ENCODE results near the gene CDYL2.

CDYL2 gene

DNA sequence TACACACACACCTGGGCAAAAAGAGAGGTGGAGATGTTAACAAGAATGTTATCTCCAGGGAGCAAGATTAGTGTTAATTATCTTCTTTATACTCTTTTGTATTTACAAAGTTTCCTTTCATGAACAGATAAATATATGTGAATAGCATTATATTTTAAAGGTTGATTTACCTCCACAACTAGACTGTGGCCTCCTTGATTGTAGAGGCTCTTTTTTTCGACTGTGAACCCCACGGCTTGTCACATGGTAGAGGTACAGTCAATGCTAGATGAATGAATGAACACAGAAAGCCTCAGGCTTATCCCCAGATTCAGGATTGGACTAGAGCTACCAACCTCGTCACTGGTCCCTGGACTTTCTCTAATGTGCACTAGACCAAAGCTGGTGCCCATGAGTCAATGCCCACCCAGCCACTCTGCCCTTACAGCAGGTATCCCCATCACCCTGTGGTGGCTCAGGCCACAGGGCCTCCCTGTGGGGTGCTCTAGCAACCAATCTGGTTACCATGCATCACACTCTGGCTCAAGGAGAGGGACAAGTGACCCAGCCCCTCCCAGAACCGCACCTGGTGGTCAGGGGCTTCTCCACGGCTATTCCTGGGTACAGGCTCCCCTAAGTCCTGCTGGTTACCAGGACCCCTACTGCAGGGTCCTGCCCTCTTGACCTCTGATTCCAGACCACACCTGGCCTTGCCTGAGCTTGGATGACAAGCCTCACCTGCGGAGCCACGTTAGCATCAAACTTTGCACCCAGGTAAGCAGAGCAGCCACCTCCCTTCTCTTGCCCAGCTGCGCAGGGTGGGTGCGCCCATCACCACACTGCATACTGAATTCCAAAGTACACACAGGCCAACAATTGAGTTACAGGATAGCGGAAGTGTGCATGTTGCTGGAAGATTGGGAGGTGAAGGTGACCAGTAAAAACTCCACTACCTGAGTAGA is 101.0 kb downstream of the CDYL2 start:
- H3K4me1 Mint-ChIP-seq = peaks cover 17% of the 10 kb centered on the region
- no peak overlapping the region for H3K27ac Mint-ChIP-seq
- no peak overlapping the region for H3K4me3 Mint-ChIP-seq
- ATAC-seq (ENCODE audit: low read depth) = no peak
- peaks cover 1% of the 10 kb centered on the region for H3K9me3 Mint-ChIP-seq
- no peaks in the 10 kb centered on the region for H3K27me3 Mint-ChIP-seq
- DNase-seq (ENCODE audit: low spot score in 2 of 2) = no peak
- peaks cover 2% of the 10 kb centered on the region for H3K36me3 Mint-ChIP-seq

DNA sequence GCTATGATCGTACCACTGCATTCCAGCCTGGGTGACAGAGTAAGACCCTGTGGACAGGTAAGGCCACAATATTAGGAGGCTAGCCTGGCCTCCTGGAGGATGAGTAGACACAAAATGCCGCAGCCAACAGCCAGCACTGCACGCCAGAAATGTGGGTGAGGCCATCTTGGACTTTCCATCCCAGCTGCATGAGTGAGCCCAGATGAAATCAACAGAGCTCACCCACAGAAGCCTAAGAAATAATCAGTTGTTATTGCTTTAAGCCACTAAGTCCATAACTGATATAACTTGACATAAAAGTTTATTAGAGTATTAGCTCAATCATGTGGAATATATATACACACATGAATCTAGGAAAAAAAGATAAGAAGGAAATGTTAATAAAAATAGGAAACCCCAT is 101.7 kb downstream of the CDYL2 start:
- peaks cover 17% of the 10 kb centered on the region for H3K4me1 Mint-ChIP-seq
- no peak for DNase-seq (ENCODE audit: low spot score in 2 of 2)
- H3K36me3 Mint-ChIP-seq = no peaks in the 10 kb centered on the region
- H3K4me3 Mint-ChIP-seq = no peak overlapping the region
- no peak for ATAC-seq (ENCODE audit: low read depth)
- H3K27me3 Mint-ChIP-seq = no peaks in the 10 kb centered on the region
- no peak overlapping the region for H3K27ac Mint-ChIP-seq
- peaks cover 1% of the 10 kb centered on the region for H3K9me3 Mint-ChIP-seq

DNA sequence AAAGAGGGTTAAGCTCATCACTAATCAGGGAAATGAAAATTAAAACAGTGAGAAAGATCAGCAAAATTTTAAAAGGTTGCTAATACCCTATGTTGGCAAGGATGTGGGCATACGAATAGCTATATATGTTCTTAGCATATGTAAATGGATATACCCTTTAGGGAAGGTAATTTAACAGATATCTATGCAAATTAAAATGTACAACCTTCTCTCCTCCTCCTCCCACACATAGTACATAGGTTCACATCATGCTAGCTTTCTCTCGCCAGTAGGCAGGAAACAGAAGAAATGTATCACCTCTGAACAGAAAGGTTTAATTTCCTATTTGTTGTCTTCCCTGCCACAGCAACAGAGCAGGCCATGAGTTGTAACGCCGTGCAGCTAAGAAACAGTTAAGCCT is 103.8 kb downstream of the CDYL2 start:
- DNase-seq (ENCODE audit: low spot score in 2 of 2) = no peak
- Mint-ChIP-seq H3K27me3 (no peaks in the 10 kb centered on the region), H3K9me3 (peaks cover 1% of the 10 kb centered on the region), H3K4me3 (no peak overlapping the region), H3K27ac (no peak overlapping the region), H3K4me1 (peaks cover 17% of the 10 kb centered on the region), H3K36me3 (no peaks in the 10 kb centered on the region)
- no peak for ATAC-seq (ENCODE audit: low read depth)

DNA sequence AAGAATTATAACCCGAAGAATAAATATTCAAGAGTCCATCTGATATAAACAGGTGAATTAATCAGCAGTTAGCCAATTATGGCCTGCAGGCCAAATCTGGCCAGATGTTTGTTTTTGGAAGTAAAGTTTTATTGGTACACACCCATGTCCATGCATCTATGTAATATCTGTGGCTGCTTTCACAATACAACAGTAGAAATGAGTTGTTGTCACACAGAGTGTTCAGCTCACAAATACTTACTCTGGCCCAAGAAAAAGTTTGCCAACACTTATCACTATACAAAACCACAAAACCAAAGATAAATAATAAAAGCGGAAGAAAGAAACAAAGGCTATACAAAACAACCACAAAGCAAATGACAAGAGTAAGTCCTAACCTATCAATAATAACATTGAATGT is 109.4 kb downstream of the CDYL2 start:
- ATAC-seq (ENCODE audit: low read depth) = no peak
- Mint-ChIP-seq H3K27ac (no peak overlapping the region), H3K27me3 (no peaks in the 10 kb centered on the region), H3K4me3 (no peak overlapping the region), H3K9me3 (peaks cover 4% of the 10 kb centered on the region), H3K36me3 (peaks cover 3% of the 10 kb centered on the region), H3K4me1 (peaks cover 26% of the 10 kb centered on the region)
- DNase-seq (ENCODE audit: low spot score in 2 of 2) = no peak

DNA sequence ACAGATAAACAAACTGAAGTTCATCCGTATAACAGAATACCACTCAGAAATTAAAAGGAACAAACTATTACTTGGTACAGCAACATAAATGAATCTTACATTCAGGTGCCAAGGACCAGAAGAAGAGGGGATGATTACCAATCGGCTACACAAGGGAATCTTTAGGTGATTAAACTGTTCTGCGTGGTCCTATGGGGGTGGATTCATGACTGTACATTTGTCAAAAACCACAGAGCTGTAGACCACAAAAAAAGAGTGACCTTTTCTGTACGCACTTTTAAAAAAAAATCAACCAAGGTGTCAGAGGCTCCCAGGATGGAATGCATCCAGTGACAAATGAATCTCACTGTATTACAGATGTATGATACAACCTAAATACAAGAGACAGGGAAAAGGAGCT is 110.8 kb downstream of the CDYL2 start:
- ATAC-seq (ENCODE audit: low read depth) (no peak), DNase-seq (ENCODE audit: low spot score in 2 of 2) (no peak)
- H3K4me3 Mint-ChIP-seq = no peak overlapping the region
- H3K27ac Mint-ChIP-seq = no peak overlapping the region
- H3K27me3 Mint-ChIP-seq = no peaks in the 10 kb centered on the region
- H3K9me3 Mint-ChIP-seq = peaks cover 3% of the 10 kb centered on the region
- peaks cover 3% of the 10 kb centered on the region for H3K36me3 Mint-ChIP-seq
- peaks cover 28% of the 10 kb centered on the region for H3K4me1 Mint-ChIP-seq

DNA sequence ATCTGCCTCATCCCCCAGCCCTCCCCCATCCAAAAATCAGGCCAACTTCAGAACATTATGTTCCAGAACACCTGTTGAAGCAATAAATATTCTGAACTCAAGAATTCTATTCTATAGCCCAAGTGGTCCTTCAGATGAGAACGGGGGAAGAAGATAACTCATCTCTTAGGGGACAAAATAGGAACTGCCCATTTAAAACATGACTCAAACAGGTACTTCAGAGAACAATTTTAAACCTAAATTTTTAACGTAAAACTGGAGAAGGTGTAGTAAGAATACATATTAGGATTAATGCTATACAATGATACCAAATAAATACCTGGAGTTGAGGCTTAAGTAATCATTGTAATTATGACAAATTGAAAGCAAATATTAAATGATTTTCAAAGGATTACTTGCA is 112.1 kb downstream of the CDYL2 start:
- Mint-ChIP-seq H3K36me3 (peaks cover 3% of the 10 kb centered on the region), H3K4me1 (peaks cover 30% of the 10 kb centered on the region), H3K27me3 (no peaks in the 10 kb centered on the region), H3K9me3 (peaks cover 3% of the 10 kb centered on the region), H3K27ac (no peak overlapping the region), H3K4me3 (no peak overlapping the region)
- no peak for ATAC-seq (ENCODE audit: low read depth)
- DNase-seq (ENCODE audit: low spot score in 2 of 2) = no peak

DNA sequence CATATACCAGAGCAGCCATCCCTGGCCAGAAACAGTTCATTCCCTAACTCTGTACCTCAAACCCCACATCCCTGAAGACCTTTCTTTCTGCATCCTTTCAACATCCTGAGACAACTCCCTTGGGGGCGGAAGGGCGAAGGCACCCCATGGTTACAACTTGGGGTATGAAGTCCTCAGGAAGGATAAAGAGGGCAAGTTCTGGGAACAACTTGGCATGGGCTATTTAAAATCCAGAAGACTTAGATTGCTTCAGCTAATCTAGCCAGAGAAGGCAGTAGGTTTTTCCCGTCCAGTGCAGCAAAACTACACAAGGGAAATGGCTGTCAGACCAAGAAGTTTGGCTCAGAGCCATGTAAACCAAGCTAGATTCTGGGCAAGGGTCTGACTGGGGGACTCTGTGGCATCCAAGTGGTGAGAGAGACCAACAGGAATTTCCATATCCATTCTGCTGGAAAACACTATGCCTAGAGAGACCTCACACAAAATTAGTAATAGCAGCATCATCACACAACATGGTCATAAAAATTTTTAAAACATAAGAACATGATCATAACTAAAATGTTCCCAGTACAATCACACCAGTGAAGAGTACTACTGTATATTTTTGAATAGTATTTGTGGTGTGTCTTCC is 113.2 kb downstream of the CDYL2 start:
- H3K9me3 Mint-ChIP-seq = peaks cover 3% of the 10 kb centered on the region
- peaks cover 3% of the 10 kb centered on the region for H3K36me3 Mint-ChIP-seq
- H3K27ac Mint-ChIP-seq = no peak overlapping the region
- DNase-seq (ENCODE audit: low spot score in 2 of 2) (no peak), ATAC-seq (ENCODE audit: low read depth) (no peak)
- peak overlapping the region; percentile 4 for H3K4me3 Mint-ChIP-seq
- peaks cover 31% of the 10 kb centered on the region for H3K4me1 Mint-ChIP-seq
- no peaks in the 10 kb centered on the region for H3K27me3 Mint-ChIP-seq

DNA sequence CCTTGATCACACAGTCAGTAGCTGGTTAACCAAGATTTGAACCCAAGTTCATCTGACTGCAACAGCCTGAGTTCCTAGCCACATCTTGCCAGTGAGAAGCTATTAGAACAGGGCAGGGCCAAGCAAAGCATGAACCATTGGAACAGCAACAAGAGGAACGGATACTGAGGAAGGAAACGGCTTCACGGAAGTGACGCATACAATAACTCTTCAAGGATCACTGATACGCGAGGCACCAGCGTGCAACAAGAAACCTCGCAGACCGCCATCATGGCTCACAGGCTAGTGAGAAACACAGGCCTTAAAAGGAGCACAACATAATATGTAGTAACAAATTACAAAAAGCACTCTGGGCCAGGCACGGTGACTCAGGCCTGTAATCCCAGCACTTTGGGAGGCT is 114.9 kb downstream of the CDYL2 start:
- Mint-ChIP-seq H3K36me3 (peaks cover 5% of the 10 kb centered on the region), H3K27me3 (no peaks in the 10 kb centered on the region), H3K4me3 (no peak overlapping the region), H3K4me1 (peaks cover 27% of the 10 kb centered on the region), H3K27ac (no peak overlapping the region), H3K9me3 (peaks cover 2% of the 10 kb centered on the region)
- DNase-seq (ENCODE audit: low spot score in 2 of 2) (no peak), ATAC-seq (ENCODE audit: low read depth) (peak; percentile 64)

DNA sequence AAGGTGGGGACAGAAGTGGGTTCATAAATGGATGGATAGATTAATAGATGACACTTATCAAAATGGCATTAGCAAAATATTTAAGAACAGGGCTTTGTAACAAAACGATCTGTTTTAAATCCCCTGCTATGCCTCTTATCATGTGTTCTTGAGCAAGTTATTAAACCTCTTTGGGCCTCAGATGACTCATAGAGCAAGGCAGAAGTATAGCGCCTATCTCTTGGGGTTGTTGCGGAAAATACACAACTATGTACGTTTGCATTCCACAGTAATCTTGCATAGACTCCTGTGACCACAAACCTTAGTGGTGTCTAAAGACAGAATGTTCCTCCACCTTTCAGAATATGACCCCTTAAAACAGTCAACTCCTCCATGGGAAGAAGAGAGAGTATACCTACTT is 116.8 kb downstream of the CDYL2 start:
- Mint-ChIP-seq H3K4me3 (no peak overlapping the region), H3K27me3 (no peaks in the 10 kb centered on the region), H3K9me3 (peaks cover 2% of the 10 kb centered on the region), H3K36me3 (peaks cover 7% of the 10 kb centered on the region), H3K27ac (no peak overlapping the region), H3K4me1 (peaks cover 20% of the 10 kb centered on the region)
- no peak for ATAC-seq (ENCODE audit: low read depth)
- no peak for DNase-seq (ENCODE audit: low spot score in 2 of 2)

DNA sequence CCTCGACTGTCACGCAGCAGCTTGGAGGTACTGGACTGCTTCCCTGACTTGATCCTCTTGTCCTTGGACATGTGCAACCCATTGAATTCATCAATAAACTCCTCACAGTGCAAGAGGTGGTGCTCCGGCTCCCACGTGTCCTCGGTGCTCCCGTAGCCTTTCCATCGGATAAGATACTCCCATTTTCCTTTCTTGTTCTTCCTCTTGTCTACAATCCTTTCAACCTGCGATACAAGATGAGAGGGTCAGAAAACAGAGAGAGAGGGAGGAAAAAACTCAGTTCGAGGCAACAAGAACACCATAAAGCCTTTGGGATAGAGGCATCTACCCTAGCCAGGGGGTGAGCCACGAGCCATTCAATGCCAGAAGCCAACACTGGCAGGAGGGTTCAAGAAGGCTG is 119.5 kb downstream of the CDYL2 start:
- ATAC-seq (ENCODE audit: low read depth) = no peak
- peaks cover 3% of the 10 kb centered on the region for H3K27me3 Mint-ChIP-seq
- H3K4me1 Mint-ChIP-seq = peaks cover 13% of the 10 kb centered on the region

DNA sequence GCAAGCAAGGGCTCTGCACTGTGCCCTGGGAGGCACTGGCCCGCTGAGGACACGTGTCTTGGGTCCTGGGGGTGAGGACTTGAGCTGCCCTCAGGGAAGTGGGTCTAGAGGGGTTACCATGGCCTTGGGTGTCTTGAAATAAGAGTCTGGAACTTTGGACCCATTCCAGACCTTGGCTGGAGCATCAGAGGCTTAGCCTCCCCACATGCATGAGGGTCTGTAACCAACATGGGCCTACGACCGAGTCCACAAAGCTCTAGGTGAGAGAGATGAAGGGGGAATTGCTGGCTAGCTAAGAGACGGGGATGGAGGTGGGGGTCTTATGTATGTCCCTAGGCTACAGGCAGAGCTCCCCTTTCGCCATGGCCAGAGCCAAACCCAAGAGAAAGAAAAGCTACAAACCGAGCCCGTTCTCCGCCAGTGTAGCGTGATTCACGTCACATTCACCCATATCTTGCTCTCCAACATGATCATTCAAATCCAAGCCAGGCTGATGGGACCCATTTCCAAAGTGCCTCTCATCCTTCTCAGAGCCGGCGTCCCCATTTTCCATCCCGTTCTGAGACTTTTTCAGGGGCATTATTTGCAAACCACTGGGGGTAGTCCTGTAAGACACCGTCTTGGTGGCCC is 120.1 kb downstream of the CDYL2 start:
- DNase-seq (ENCODE audit: low spot score in 2 of 2) (no peak), ATAC-seq (ENCODE audit: low read depth) (no peak)
- H3K36me3 Mint-ChIP-seq = peaks cover 5% of the 10 kb centered on the region
- H3K4me1 Mint-ChIP-seq = peaks cover 14% of the 10 kb centered on the region
- H3K9me3 Mint-ChIP-seq = no peaks in the 10 kb centered on the region
- peaks cover 3% of the 10 kb centered on the region for H3K27me3 Mint-ChIP-seq
- H3K27ac Mint-ChIP-seq = no peak overlapping the region
- no peak overlapping the region for H3K4me3 Mint-ChIP-seq

More for the DNA sequence above, 119.5 kb downstream of the CDYL2 start:
- Mint-ChIP-seq H3K36me3 (peaks cover 5% of the 10 kb centered on the region), H3K9me3 (no peaks in the 10 kb centered on the region), H3K4me3 (no peak overlapping the region), H3K27ac (no peak overlapping the region)
- DNase-seq (ENCODE audit: low spot score in 2 of 2) = no peak

DNA sequence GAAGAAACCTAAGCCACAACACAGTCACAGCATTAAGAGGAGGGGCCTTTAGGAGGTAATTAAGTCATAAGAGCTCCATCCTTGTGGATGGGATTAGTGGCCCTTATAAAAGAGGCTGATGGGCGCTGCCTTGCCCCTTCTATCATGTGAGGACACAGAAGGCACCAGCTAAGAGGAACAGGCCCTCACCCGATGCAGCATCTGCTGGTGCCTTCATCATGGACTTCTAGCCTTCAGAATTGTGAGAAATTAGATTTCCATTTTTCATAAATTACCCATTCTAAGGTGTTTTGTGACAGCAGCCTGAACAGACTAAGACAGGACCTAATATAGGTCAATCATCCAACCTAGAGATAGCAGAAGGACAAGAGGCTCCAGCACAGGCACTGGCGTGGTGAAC is 120.8 kb downstream of the CDYL2 start:
- peaks cover 3% of the 10 kb centered on the region for H3K27me3 Mint-ChIP-seq
- ATAC-seq (ENCODE audit: low read depth) (no peak), DNase-seq (ENCODE audit: low spot score in 2 of 2) (no peak)
- H3K4me3 Mint-ChIP-seq = no peak overlapping the region
- H3K4me1 Mint-ChIP-seq = peaks cover 14% of the 10 kb centered on the region
- H3K36me3 Mint-ChIP-seq = peaks cover 5% of the 10 kb centered on the region
- H3K27ac Mint-ChIP-seq = no peak overlapping the region
- no peaks in the 10 kb centered on the region for H3K9me3 Mint-ChIP-seq

DNA sequence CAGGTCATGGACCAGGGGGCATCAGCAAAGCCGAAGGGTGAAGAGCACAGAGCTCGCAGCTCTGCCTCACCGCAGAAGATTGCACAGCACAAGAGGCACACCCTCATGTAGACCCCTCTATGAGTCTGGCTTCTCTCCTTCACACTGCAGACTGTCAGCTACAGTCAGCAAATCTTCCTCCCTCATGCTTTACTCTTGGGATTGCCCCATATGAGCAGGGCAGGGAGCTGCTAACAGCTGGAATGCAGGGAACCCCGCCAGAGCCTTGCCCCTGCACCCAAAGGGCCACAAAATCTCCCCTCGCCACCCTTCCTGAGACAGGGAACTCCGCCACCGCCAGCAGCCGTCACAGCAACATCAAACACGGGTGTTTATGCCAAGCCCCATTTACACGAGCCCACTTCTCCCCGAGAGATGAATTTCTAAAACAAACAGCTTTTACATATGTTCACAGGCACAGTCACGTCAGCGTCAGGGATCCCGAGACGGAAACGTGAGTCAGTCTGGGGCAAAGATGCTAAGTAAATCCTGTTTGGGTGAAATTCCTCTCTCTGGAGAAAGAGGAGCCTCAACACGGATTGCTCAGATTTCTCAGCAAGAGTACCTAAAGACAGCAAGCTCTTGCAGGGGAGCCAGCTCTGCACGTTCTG is 121.9 kb downstream of the CDYL2 start:
- Mint-ChIP-seq H3K4me1 (peaks cover 14% of the 10 kb centered on the region), H3K9me3 (no peaks in the 10 kb centered on the region), H3K4me3 (no peak overlapping the region), H3K27me3 (peaks cover 3% of the 10 kb centered on the region), H3K36me3 (peaks cover 7% of the 10 kb centered on the region), H3K27ac (no peak overlapping the region)
- ATAC-seq (ENCODE audit: low read depth) = no peak
- DNase-seq (ENCODE audit: low spot score in 2 of 2) = no peak

DNA sequence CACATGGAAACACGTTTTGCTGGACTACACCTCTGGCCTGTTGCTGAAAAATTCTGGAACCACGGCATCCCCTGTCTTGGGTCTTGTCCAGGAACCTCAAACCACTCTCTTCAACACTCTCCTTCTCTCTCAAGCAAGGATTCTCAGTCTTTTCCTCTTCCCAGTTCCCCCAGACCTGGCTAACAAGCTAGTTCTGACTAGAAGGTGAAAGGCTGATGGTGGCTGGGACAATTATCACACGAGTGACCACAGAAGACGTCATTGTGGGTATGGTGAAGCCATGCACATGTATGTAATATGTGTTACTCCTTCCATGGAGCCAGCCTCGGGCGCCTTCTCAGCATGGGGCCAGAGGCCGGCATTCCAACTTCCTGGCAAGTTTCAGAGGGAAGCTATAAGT is 123.0 kb downstream of the CDYL2 start:
- Mint-ChIP-seq H3K9me3 (no peaks in the 10 kb centered on the region), H3K36me3 (peaks cover 7% of the 10 kb centered on the region), H3K4me1 (peaks cover 14% of the 10 kb centered on the region), H3K4me3 (no peak overlapping the region), H3K27me3 (peaks cover 3% of the 10 kb centered on the region), H3K27ac (no peak overlapping the region)
- ATAC-seq (ENCODE audit: low read depth) (no peak), DNase-seq (ENCODE audit: low spot score in 2 of 2) (no peak)

Measured in memory B cell (primary cell).